B cell (primary cell): ENCODE results near the gene TSC22D1.
"Not testable (repeated sequence)": the region's sequence is repeated elsewhere in the genome, so short reads cannot be mapped to it uniquely, and the experiment has no call there.

ENCODE experiments used
- CTCF ChIP-seq: fragments of 200-600 bp; IDR thresholded peaks from one replicate; pipeline ENCODE4 v1.8.0; 2022; ENCODE audit warnings: antibody characterized with exemption, mild to moderate bottlenecking
- EZH2 ChIP-seq: IDR thresholded peaks from 2 replicates; pipeline ENCODE4 v1.6.1; 2012; ENCODE audit warnings: borderline replicate concordance, low read depth, mild to moderate bottlenecking, moderate library complexity, low read length; ENCODE audit not compliant: insufficient read depth, poor library complexity, severe bottlenecking

- TF ChIP-seq CTCF, EZH2: not testable (repeated sequence)
Measured at GRCh38 chr13:44456212-44456611, 119.9 kb downstream of the TSC22D1 start.
